ENCODE data around the gene COP1.
"Not testable (repeated sequence)": the region's sequence is repeated elsewhere in the genome, so short reads cannot be mapped to it uniquely, and the experiment has no call there.

COP1 gene

DNA sequence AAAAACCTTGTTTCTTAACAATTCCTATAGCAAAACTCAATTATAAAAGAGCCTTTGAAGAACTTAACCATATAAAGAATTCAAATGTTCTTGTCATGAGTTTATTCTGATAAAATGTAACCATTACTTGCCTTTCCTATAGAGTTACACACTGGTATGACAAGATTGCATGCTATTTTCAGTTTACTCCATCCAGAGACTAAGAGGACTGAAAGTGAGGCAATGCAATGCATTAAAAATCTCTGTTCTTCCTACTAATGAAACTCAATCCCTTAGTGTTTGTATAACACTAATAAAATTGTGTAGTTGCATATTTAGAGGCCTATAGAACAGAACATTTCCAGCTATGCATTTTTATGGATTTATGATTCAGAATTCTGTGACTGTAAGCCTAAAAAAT, 88.1 kb downstream of the COP1 start:
- no peak for DNase-seq

GRCh38 chr1:176111835-176112234, 95.3 kb downstream of the COP1 start:
- DNase-seq = peak; percentile 72

DNA sequence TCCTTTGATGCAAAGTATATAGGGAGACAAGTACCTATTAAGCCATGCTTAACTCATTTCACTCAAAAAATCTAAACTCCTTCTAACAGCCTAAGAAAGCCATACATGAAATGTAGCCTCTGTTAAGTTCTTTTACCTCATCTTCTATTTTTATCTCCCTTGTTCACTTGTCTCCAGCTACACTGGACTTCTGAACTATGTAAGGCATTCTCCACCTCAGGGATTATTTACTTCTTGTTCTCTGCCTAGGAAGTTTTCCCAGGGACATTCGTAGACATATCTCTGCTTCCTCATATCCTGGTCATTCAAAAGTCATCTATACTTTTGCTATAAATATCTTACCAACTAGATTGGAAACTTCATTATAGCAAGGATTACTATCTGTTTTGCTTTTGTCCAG, 96.9 kb downstream of the COP1 start:
- DNase-seq = no peak

DNA sequence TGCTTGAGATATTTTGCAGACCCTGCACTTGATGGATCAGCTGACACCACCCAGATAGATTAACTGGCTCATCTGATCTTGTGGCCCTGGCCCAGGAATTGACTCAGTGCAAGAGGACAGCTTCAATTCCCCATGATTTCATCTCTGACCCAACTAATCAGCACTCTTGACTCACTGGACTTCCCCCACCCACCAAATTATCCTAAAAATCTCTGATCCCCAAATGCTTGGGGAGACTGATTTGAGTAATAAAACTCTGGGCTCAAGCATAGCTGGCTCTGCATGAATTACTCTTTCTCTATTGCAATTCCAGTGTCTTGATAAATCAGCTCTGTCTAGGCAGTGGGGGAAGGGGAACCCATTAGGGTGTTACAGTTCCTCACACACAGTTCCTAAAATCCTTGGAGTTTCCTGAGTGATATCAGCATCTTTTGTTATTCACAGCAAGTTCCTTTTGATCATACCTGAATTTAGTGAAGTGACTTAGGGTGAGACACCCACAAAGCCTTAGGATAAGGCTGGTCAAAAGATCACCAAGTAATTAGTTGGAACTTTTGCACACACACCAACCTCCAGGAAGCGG, 104.2 kb downstream of the COP1 start:
- DNase-seq = peak; percentile 4

DNA sequence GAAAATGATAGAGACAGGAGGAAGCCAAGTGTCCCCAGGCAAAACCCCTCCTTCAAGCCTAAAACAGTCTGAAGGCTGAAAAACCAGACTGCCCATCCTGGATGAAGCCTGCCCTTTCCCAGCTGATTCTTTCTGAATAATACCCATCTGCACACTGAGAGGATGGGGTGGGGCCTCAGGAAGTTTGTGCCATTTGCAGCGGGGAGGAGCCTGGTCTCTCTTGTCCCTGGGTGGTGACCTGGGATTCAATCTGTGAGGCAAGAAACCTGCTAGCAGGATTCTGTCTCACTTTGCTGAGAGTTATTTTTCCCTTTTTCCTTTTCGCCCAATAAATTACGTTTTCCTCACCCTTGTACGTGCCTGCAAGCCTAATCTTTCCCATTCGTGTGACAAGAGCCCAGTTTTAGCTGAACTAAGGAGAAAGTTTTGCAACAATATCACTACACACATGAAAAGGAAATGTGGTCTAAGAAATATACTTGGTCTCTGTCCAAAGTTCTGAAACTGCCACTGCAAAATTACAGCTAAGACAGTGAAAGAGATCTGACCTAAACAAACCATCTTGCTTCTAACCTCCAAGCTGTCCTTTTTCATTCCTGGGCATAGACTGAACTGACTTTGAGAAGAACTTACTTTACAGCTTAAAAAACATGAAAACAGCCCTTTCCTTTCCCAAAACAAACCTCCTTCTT, 105.0 kb downstream of the COP1 start:
- DNase-seq = no peak

DNA sequence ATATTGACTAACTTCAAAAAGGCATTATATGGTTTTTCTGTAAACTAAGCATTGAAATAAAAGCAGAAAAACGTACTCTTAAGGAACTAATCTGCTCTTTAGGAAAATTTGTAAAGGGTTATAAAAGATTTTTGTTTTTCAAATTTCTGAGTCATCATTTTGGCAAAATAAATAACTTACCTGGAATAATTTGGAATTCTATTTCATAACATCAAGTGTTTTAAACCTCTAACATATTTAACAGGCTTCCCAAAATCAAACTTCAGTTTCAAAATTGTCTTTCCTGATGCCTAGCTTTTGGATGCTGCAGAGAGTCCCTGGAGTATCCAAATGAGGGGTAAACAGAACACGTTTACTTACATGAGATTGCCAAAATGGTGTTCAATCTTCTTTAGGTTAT, 108.5 kb downstream of the COP1 start:
- no peak for DNase-seq

DNA sequence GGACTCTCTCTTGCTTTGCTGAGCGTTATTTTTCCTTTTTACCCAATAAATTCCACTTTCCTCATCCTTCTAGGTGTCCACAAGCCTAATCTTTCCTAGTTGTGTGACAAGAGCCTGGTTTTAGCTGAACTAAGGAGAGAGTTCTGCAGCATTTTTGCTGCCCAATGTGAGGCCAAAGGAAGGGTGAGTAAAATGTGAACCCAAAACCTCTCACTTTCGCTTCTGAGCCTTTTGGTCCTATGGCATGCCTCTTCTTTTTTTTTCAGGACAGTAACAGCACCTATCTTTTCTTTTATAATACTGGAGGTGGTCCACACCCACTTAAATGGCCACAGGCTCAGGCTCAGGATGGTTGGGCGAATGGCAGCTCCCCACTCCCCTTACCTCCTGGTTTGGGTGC, 111.1 kb downstream of the COP1 start:
- DNase-seq = no peak

DNA sequence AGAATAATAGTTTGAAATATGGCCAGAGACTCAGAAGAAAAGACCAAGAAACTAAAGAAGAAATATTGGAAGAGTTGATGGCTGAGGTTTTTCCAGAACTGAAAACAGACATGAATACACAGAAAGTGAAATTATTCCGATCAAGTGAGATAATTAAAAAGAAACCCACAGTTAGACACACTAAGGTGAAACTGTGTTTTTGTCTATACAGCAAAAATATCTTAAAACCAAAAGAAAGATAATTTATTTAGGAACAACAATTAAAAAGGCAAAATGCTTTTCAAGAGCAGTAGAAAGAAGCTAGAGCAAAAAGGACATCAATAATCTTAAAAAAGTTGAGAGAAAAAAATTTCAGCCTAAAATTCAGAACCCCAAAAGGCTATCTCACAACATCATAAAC, 116.3 kb downstream of the COP1 start:
- no peak for DNase-seq

GRCh38 chr1:176087746-176088145, 119.3 kb downstream of the COP1 start:
- DNase-seq = not testable (repeated sequence)

DNA sequence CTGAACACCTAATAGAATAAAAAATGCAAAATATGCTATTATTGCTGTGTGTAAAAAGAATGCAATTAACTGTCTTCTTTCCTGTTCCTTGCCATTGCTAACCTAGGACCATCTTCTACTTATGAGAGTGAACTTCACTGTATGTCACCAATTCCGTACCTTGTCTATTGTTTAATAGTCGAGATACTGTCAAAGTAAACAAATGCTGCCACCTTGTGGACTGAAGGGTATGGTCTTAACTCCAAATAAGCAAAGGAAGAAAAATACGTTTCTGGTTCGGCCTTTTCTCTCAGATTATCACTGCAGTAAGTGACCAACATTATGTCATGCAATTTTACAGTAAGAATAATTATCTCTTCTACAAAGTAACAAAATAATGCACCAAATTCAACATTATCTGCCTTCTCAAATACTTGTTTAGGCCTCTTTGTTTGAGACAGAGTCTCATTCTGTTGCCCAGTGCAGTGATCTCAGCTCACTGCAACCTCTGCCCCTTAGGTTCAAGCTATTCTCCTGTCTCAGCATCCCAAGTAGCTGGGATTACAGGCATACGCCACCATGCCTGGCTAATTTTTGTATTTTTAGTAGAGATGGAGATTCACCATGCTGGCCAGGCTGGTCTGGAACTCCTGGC, 133.4 kb downstream of the COP1 start:
- peak; percentile 53 for DNase-seq

DNA sequence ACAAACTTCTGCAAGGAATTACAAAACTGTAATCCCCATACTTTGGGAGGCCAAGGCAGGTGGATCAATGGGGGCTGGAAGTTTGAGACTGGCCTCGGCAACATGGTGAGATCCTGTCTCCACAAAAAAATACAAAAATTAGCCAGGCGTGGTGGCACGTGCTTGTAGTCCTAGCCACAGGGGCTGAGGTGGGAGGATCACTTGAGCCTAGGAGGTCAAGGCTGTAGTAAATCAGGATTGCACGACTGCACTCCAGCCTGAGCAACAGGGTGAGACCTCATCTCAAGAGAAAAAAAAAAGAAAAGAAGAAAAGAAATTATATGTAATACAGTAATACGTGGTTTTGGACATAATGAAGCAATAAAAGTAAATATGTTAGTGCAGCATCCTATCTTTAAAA, 138.2 kb downstream of the COP1 start:
- no peak for DNase-seq

DNA sequence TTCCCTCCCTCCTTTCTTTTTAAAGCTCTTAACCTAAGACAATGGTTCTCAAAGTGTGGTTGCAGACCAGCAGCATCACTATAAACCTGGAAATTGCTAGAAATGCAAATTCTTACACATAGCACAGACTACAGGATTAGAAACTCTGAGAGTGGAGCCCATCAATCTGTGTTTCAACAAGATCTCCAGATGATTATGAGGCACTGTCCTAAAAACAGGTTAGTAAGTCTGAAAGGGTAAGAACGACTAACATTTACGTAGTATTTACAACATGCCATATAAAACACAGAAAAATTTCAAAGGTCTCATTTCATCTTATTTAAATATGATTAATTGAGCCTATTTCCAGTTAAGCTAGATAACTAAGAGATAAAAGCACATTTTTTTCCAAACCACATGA, 138.8 kb downstream of the COP1 start:
- DNase-seq = no peak

GRCh38 chr1:176066709-176067108, 140.4 kb downstream of the COP1 start:
- no peak for DNase-seq

GRCh38 chr1:176058686-176059085, 148.4 kb downstream of the COP1 start:
- DNase-seq = no peak

GRCh38 chr1:176056312-176056711, 150.8 kb downstream of the COP1 start:
- DNase-seq = no peak

- DNase-seq = no peak
These were observed 151.7 kb downstream of the COP1 start for GRCh38 chr1:176055398-176055797.

DNA sequence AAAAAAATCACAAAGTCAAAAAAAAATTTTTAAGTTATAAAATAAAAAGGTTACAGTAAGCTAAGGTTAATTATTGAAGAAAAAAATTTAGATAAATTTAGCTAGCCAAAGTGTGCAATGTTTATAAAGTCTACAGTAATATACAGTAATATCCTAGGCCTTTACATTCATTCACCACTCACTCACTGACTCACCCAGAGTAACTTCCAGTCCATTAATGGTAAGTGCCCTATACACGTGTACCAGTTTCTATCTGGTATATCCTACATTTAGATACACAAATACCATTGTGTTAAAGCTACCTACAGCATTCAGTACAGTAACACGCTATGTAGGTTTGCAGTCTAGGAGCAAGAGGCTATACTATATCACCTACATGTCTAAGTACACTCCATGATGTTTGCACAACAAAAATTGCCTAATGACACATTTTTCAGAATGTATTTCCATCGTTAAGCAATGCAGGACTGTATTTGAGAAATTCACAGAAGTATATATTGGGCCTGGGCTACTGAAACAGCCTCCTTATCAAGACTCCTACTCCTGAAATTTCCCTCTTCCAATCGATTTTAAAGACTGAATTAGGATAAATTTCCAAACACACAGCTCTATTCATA, 155.1 kb downstream of the COP1 start:
- peak; percentile 43 for DNase-seq

GRCh38 chr1:176051402-176051801, 155.7 kb downstream of the COP1 start:
- no peak for DNase-seq

GRCh38 chr1:176049582-176049981, 157.5 kb downstream of the COP1 start:
- DNase-seq = no peak

DNA sequence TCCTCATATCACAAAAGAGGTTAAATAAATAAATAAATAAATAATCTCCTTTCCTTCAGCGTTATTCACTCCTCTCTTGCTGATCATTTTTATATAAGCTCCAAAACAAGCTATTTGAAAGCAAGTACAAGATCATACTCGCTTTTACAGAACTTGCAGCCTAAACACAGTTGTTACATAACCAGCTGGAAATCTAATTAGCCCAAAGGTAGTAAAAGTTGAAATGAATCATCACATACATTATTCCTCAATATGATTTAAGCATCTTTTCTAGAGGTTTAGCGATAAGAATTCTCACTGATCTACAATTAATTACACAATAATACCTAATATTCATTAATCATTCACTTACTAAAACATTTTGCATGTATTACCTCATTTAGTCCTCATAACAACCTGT, 160.2 kb downstream of the COP1 start:
- DNase-seq = no peak

- DNase-seq = no peak
These were observed 163.5 kb downstream of the COP1 start for GRCh38 chr1:176043537-176043936.

DNA sequence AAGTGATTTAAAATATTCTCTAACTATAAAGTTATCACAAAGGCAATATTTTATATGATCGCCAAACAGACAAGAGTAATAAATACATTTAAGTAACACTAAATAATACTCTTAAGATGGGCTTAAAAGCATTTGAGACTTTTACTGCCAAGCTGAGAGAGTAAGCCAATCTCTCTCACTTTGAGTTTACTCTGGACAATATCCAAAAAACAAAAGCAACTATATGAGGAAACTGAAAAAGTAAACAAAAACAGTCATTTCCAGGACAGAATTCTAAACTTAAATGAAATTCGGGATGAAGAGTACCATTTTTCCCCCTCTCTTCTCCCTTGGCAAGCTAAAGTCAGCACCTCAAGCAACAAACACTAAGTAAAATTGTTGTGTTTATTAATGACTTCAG, 173.2 kb downstream of the COP1 start:
- peak; percentile 52 for DNase-seq

GRCh38 chr1:176033474-176033873, 173.6 kb downstream of the COP1 start:
- DNase-seq = peak; percentile 39

DNA sequence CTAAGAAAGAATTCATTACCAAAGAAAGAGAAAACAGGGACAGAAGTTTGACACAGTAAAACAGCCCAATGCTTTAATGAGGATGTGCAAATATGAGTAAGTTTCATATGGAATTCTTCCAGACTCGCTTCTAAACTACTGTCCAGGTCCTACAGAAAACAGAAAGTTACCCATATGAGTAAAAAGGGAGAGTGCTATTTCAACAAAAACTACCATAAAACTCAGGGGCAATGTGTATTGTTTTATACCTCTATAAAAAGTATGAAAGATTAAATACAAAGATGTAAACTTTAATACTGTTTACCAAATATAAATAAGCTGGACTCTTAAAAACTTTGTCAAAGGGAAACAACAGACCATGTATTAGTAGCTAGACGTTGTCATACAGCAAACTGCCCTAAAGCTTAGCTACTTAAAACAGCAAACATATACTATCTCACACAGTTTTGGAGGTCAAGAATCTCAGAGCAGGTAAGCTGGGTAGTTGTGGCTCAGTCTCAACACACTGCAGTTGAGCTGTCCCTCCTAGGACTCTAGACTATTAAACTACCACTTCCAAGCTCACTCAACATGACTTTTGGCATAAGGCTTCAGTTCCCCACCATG, 174.9 kb downstream of the COP1 start:
- no peak for DNase-seq
